Thyroid gland (tissue), 4 donors: Measurements from ENCODE around the gene SMARCAD1.

Source experiments
- CTCF ChIP-seq, 6 experiments: fragments of 200-600 bp in 3 of 6; fragments of 450-650 bp in 3 of 6; sonication (generic) in 3 of 6; IDR thresholded peaks; one replicate each; pipeline ENCODE4 v1.5.1; 2016 to 2019; ENCODE audit warnings: antibody characterized with exemption in 6 of 6, mild to moderate bottlenecking in 2 of 6, inconsistent platforms in 1 of 6, moderate library complexity in 1 of 6
- POLR2A ChIP-seq, 2 donors: fragments of 450-650 bp; IDR thresholded peaks; one replicate each; pipeline ENCODE4 v1.6.1; 2017; ENCODE audit warnings: antibody characterized with exemption in 2 of 2, mild to moderate bottlenecking in 2 of 2, moderate library complexity in 1 of 2

GRCh38 chr4:94208266-94208665, 601 bp downstream of the SMARCAD1 start:
- TF ChIP-seq CTCF (IDR thresholded peaks at IDR 0.05) (no peak), POLR2A (IDR thresholded peaks at IDR 0.05) (no peak)
